HCEC 1CT (cell line): ENCODE data around the gene SEMA5A.

Experiments used
- DNase-seq: peaks from one replicate; pipeline ENCODE4 v3.0.0-alpha.2; 2017

Gene SEMA5A

GRCh38 chr5:9091896-9092662, 453.8 kb downstream of the SEMA5A start:
- no peak for DNase-seq

GRCh38 chr5:9090381-9091026, 455.4 kb downstream of the SEMA5A start:
- no peak for DNase-seq

- DNase-seq, result no peak
These were observed 456.0 kb downstream of the SEMA5A start for GRCh38 chr5:9089893-9090292.

- DNase-seq, result no peak
These were observed 462.9 kb downstream of the SEMA5A start for GRCh38 chr5:9082996-9083395.

- DNase-seq, result no peak
These were observed 473.2 kb downstream of the SEMA5A start for GRCh38 chr5:9072701-9073100.

- no peak for DNase-seq
These were observed 474.4 kb downstream of the SEMA5A start for GRCh38 chr5:9071524-9071923.

GRCh38 chr5:9071074-9071473, 474.8 kb downstream of the SEMA5A start:
- DNase-seq, result no peak

- peak; percentile 19 for DNase-seq
These were observed 476.2 kb downstream of the SEMA5A start for GRCh38 chr5:9069650-9070049.

- no peak for DNase-seq
These were observed 478.7 kb downstream of the SEMA5A start for GRCh38 chr5:9067154-9067553.

- DNase-seq, result no peak
These were observed 479.5 kb downstream of the SEMA5A start for GRCh38 chr5:9066349-9066748.

- no peak for DNase-seq
These were observed 482.1 kb downstream of the SEMA5A start for GRCh38 chr5:9063615-9064245.

GRCh38 chr5:9062873-9063272, 483.0 kb downstream of the SEMA5A start:
- DNase-seq, result no peak

- peak; percentile 98 for DNase-seq
These were observed 485.8 kb downstream of the SEMA5A start for GRCh38 chr5:9059920-9060691.

- DNase-seq, result no peak
These were observed 487.2 kb downstream of the SEMA5A start for GRCh38 chr5:9058666-9059065.

GRCh38 chr5:9058161-9058560, 487.7 kb downstream of the SEMA5A start:
- DNase-seq, result no peak

- no peak for DNase-seq
These were observed 488.4 kb downstream of the SEMA5A start for GRCh38 chr5:9057406-9058000.

GRCh38 chr5:9056046-9056445, 489.8 kb downstream of the SEMA5A start:
- DNase-seq, result no peak

GRCh38 chr5:9054821-9055589, 490.9 kb downstream of the SEMA5A start:
- no peak for DNase-seq

- no peak for DNase-seq
These were observed 491.6 kb downstream of the SEMA5A start for GRCh38 chr5:9054322-9054721.

GRCh38 chr5:9052421-9052820, 493.5 kb downstream of the SEMA5A start:
- no peak for DNase-seq

- no peak for DNase-seq
These were observed 494.1 kb downstream of the SEMA5A start for GRCh38 chr5:9051779-9052178.

GRCh38 chr5:9047932-9048331, 497.9 kb downstream of the SEMA5A start:
- DNase-seq, result no peak
